ENCODE results near the gene NTSR1.

Gene NTSR1

DNA sequence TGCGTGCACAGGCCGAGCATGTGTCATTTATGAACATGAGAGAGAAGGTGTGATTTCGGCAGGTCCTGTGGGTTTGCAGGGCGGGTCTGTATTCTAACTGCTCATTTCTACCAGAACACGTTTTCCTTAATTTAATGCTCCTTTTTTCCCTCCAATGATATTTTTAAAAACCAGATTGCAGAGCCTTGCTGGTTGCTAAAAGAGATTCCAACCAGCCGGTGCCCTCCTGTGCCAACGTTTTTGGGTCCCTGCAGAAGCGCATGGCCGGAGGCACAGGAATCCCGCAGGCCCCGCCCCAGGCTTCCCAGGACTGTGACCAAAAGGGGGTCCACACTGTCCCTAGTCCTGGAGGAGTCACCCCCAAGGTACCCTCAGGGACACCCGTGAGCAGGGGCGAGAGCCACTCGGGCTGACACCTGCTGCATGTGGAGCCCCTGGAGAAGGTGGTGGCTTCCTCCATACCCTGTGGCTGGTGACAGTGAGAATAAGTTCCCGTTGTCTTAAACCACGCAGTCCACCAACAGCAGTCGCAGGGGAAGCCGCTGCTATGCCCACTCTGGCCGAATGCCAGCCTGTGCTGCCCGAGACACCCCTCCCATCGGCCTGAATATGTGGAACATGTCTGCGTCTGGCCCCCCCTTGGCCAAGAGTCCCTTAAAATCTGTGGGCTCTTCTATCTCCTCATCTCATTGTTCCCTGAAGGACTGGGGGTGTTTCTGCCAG lies 15.7 kb upstream of the NTSR1 start:
- DNase-seq (ENCODE audit: low read depth): no peak
- in situ Hi-C loops (cut with HindIII; ENCODE audit: low sequenced_read_pairs): no loop called here
- TF ChIP-seq, protein P1, sequence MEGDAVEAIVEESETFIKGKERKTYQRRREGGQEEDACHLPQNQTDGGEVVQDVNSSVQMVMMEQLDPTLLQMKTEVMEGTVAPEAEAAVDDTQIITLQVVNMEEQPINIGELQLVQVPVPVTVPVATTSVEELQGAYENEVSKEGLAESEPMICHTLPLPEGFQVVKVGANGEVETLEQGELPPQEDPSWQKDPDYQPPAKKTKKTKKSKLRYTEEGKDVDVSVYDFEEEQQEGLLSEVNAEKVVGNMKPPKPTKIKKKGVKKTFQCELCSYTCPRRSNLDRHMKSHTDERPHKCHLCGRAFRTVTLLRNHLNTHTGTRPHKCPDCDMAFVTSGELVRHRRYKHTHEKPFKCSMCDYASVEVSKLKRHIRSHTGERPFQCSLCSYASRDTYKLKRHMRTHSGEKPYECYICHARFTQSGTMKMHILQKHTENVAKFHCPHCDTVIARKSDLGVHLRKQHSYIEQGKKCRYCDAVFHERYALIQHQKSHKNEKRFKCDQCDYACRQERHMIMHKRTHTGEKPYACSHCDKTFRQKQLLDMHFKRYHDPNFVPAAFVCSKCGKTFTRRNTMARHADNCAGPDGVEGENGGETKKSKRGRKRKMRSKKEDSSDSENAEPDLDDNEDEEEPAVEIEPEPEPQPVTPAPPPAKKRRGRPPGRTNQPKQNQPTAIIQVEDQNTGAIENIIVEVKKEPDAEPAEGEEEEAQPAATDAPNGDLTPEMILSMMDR (IDR thresholded peaks at IDR 0.05; ENCODE audit: low read depth, low read length, missing control alignments): no peak
- no peak overlapping the region for H3K4me3 ChIP-seq (ENCODE audit: low read depth, low read length)

- in situ Hi-C loops (cut with HindIII; ENCODE audit: low sequenced_read_pairs): no loop called here
- no peak overlapping the region for H3K4me3 ChIP-seq (ENCODE audit: low read depth, low read length)
- TF ChIP-seq, protein P1 (IDR thresholded peaks at IDR 0.05; ENCODE audit: low read depth, low read length, missing control alignments): no peak
- DNase-seq (ENCODE audit: low read depth): no peak
These were observed 15.1 kb upstream of the NTSR1 start for GRCh38 chr20:62693524-62693922.

DNA sequence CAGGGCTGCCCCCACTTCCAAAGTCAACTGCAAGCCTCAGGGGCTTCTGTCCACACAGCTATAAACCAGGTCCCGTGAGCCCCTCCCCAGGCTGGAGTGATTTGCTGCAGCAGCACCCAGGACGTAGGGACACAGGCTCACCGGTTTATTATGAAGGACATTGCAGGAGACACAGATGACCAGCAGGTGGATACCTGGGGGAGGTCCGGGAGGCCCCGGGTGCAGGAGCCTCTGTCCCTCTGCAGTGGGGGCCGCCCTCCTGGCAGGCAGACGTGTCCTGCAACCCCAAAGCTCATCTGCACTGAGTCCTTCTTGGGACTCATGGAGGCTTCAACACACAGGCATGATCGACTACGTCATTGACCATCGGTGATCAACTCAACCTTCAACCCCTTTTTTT lies 14.5 kb upstream of the NTSR1 start:
- in situ Hi-C loops (cut with HindIII; ENCODE audit: low sequenced_read_pairs): no loop called here
- TF ChIP-seq, protein P1 (IDR thresholded peaks at IDR 0.05; ENCODE audit: low read depth, low read length, missing control alignments): no peak
- no peak overlapping the region for H3K4me3 ChIP-seq (ENCODE audit: low read depth, low read length)
- no peak for DNase-seq (ENCODE audit: low read depth)

- no peak overlapping the region for H3K4me3 ChIP-seq (ENCODE audit: low read depth, low read length)
- TF ChIP-seq, protein P1 (IDR thresholded peaks at IDR 0.05; ENCODE audit: low read depth, low read length, missing control alignments): no peak
- in situ Hi-C loops (cut with HindIII; ENCODE audit: low sequenced_read_pairs): no loop called here
- no peak for DNase-seq (ENCODE audit: low read depth)
These were observed 13.8 kb upstream of the NTSR1 start for GRCh38 chr20:62694868-62695267.

- TF ChIP-seq, protein P1 (IDR thresholded peaks at IDR 0.05; ENCODE audit: low read depth, low read length, missing control alignments): no peak
- no peak overlapping the region for H3K4me3 ChIP-seq (ENCODE audit: low read depth, low read length)
- DNase-seq (ENCODE audit: low read depth): no peak
- in situ Hi-C loops (cut with HindIII; ENCODE audit: low sequenced_read_pairs): no loop called here
These were observed 12.9 kb upstream of the NTSR1 start for GRCh38 chr20:62695448-62696414.

GRCh38 chr20:62696434-62696957 lies 12.1 kb upstream of the NTSR1 start:
- TF ChIP-seq, protein P1 (IDR thresholded peaks at IDR 0.05; ENCODE audit: low read depth, low read length, missing control alignments): no peak
- in situ Hi-C loops (cut with HindIII; ENCODE audit: low sequenced_read_pairs): no loop called here

More at GRCh38 chr20:62696434-62696957, 12.1 kb upstream of the NTSR1 start:
- H3K4me3 ChIP-seq (ENCODE audit: low read depth, low read length): no peak overlapping the region
- DNase-seq (ENCODE audit: low read depth): no peak
